CD4-positive, alpha-beta T cell treated with Interferon gamma for 1 hour (primary cell): Measurements from ENCODE around the gene CEP104.
"Not testable (repeated sequence)": the region's sequence is repeated elsewhere in the genome, so short reads cannot be mapped to it uniquely, and the experiment has no call there.

Experiments used
- DNase-seq: peaks from one replicate; pipeline ENCODE4 v3.0.0-alpha.2; 2020

The CEP104 gene

DNA sequence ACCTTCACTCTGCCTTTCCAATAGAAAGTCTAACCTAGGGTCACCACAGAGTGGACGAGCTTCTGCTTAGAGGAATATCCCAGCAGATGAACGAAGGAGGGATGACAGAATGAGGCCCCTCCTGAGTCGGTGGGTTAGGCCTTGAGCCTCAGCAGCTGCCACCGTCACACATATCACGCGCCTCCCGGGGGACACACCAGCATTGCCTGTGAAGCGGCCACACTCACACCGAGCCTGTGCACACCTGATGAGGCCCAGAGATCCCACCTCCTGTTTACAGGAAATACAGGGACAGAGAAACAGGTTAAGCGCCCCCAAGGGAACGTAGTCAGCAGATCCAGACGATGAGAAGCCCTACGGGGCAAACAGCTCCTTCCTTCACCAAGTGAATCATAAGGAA is 35.6 kb downstream of the CEP104 start:
- no peak for DNase-seq

DNA sequence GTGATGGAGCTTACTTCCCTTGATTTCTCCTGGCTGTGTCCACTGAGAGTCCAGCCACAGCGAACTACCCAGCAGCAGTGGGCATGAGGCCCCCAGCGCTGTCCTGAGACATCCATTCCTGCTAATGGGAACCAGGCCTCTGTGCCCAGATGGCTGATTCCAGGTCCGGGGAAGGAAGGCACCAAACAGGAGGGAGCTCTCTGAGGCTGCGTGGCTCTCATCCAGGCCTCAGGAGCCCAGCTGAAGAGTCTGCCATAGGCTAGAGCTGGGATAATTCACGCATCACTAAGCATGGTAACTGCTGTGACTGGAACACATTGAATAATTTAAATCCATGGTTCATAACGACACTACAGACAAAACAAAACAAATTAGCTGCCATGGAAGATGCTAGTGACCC is 36.0 kb downstream of the CEP104 start:
- DNase-seq, result no peak

DNA sequence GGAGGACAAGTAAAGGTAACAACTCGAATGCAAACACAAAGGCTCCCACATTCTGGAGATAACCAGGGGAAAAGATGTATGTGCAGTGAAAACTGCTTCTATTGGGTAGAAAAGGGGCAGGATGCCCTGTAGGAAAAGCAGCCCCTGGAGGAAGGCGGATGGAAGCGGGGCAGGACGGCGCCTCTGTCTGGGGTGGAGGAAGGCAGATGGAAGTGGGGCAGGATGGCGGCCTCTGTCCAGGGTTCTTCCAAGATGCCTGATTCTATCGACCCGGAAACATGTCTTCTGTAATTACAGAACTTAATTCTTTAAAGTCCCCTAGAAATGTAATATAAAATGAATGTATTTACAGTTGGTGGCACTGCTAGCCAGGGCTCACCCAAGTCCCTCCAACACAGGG is 36.7 kb downstream of the CEP104 start:
- DNase-seq, result no peak

GRCh38 chr1:3819771-3820200 is 37.2 kb downstream of the CEP104 start:
- no peak for DNase-seq

GRCh38 chr1:3817821-3818597 is 39.0 kb downstream of the CEP104 start:
- no peak for DNase-seq

DNA sequence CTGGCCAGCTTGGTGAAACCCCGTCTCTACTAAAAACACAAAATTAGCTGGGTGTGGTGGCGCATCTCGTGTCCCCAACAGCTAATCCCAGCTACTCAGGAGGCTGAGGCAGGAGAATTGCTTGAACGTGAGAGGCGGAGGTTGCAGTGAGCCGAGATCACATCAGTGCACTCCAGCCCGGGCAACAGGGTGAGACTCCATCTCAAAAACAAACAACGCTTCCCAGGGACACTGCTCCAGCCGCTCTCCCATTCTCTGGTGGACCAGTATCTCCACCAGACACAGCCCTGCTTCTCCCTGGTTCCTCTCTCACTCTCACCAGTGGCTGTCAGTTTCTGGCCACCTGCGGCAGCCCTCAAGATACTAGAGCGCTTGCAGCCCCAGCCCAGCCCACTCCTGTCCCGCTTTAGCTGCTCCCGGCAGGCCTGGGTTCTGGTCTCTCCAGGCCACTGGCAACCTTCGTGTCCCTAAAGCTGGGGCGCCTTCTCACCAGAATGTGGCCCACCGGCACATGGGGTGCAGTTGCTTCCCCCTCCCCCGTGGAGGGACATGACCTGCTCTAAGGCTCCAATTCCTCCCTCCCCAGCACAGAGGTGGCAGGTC is 39.8 kb downstream of the CEP104 start:
- DNase-seq, result no peak

DNA sequence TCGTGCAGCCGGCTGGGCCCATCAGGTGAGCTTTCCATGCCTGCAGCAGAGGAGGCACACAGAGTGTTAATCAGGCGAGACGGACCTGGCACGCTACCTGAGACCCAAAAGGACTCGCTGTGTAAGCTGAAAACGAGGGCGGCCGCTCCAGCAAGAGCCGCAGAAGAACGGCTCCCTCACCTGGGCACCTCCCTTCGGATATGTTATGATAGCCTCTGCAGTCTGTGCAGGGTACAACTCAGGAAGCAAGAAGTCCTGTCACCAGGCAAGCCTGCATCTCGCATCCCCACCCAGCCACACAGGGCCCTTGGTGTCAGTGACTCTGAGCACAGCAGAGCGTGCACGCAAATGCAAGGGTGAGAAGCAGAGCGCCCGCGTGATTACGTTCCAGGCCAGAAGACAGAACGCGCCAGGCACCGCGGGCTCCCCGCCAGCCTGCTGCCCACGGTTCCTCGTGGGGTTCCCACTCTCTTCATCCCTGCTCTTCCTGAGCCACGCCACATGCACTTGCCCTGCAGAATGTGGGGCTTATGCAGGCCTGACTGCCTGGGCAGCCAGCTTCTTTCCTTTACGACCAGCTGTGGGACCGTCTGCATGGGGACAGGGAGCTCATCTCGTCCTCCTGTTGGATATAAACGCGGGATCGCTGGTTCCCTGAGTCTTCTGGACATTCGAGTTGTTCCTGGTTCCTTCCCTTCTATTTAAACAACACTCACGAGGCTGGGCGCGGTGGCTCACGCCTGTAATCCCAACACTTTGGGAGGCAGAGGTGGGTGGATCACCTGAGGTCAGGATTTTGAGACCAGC is 40.5 kb downstream of the CEP104 start:
- no peak for DNase-seq

DNA sequence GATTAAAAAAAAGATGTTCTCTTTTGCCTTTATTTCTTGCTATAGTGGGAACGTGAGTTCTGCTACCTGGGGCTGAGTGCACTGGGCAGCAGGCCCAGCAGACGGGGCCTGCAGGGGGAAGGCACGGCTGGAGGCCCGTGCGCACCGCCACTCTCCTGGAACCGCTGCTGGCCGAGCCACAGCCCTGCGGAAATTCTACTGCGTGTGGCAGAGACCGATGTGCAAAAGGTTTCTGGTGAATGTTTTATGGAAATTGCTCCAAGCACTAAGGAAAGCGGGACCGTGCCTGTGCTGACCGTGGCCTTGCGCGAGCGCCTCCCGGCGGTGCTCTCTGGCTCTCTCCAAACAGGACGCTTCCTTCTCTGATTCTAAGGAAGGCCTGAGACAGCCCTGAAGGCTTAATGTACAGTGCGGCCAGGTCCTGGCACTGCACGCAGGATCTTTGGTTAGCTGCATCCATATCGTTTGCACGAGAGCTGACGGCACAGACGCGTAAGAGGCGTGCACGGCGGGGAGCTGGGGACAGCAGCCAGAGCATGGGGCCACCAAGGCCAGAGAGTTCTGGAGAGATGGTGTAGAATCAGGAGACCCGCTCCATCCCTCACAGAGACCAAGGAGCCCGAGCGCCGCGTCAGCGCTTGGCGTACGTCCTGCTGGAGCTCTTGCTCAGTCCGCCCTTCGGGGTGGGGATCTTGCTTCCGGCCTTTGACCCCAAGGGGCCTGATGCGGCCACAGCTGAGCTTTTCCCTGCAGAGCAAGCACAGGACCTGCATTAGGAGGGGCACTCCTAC is 42.0 kb downstream of the CEP104 start:
- no peak for DNase-seq

DNA sequence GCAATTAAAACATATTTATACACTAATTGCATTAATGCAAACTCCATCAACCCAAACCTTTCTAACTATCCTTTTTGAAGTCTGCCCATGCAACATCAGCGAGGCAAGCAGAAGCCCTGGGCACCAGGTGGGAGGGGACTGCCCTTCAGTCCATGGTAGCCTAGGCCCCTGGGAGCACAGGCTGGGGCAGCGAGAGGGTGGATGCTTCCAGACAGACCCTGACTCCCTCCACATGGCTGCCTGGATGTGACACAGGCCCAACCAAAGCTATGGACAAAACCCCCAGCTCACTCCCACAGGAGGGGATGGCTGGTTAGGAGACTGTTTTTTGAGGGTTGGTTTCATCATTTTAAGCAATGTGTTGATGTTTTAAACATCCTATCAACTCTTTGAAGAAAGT is 42.9 kb downstream of the CEP104 start:
- DNase-seq, result no peak

DNA sequence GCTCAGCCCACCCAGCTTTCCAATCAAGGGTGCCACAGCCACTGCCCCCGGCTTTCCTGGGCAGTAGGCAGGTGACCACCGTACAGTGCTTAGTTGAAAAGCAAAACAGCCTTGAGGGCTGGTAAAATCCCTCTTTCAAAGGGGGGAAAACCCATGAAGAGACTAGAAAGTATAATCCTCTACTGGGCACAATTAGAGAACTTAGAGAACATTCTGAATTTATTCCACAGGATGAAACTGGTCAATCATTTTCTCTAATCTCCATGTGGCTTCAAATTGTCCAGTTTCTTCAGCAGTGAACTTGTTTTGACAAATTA is 45.5 kb downstream of the CEP104 start:
- no peak for DNase-seq

GRCh38 chr1:3810149-3810761 is 46.8 kb downstream of the CEP104 start:
- DNase-seq, result not testable (repeated sequence)

GRCh38 chr1:3809680-3810079 is 47.3 kb downstream of the CEP104 start:
- DNase-seq, result no peak

- no peak for DNase-seq
These were observed 49.2 kb downstream of the CEP104 start for GRCh38 chr1:3807769-3808168.

GRCh38 chr1:3805038-3805437 is 52.0 kb downstream of the CEP104 start:
- DNase-seq, result no peak

GRCh38 chr1:3804627-3804944 is 52.4 kb downstream of the CEP104 start:
- DNase-seq, result not testable (repeated sequence)

DNA sequence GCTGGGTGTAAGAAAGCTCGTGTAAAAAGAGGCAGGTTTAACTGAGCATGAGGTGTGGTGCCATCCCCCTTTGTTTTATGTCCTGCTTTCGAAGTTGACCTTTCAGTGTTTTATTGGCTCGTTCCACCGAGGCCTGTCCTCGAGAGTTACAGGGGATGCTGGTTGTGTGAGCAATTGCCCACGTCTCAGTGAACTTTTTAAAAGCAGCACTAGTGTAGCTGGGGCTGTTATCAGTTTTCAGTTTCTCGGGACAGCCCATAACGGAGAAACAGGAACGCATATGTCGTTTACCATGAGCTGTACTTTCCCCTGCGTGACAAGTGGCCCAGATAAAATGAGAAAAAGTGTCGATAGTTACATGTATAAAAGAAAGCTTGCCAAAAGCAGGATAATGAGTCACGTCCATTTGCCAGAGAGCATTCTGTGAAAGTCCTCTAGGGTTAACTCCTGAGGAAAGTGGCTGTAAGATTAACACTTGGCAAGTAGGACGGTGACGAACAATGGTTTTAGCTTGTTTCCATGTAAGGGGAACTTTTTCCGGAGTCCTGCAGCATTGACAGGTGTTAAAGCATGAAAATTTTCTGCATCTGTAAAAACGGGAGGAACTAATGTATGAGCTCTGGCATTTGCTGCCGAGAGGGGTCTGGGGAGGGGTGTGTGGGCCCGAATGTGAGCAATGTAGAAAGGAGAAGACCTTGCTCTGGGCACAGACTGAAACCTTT is 52.9 kb downstream of the CEP104 start:
- DNase-seq, result no peak

- DNase-seq, result not testable (repeated sequence)
These were observed 56.2 kb downstream of the CEP104 start for GRCh38 chr1:3800795-3801194.

DNA sequence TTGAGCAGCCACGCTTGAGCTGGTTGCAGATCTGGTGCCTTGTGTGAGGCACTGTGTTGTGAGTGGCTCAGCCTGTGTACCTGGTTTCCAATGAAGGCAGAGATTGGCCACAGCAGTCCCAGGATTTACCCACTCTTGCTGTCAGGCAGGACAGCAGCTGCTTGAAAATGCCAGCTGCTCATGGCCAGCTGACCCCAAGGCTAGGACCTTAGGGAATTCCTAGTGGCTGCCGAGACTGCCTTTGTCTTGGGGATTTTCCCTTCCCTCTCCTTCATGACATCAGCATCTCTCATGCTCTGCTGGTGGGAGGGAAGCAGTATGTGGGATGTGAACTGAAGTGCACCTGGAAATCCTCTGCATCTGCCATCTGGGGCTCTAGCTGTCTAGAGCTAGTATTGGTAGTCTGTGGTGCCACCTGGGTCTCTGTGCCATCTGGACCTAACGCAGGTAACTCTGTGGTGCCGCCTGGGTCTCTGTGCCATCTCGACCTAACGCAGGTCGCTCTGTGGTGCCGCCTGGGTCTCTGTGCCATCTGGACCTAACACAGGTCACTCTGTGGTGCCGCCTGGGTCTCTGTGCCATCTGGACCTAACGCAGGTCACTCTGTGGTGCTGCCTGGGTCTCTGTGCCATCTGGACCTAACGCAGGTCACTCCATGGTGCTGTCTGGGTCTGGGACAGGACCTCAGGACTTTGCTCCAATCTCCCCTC is 56.9 kb downstream of the CEP104 start:
- DNase-seq, result no peak

- DNase-seq, result peak; percentile 92
These were observed 60.6 kb downstream of the CEP104 start, which contains the start of gene LRRC47 for GRCh38 chr1:3796215-3797061. TSS of gene LRRC47 (minus strand) at chr1:3796498. CDS start at chr1:3796476, 22 bp downstream.

GRCh38 chr1:3795453-3796214 is 61.4 kb downstream of the CEP104 start:
- DNase-seq, result no peak
